H1 (cell line): ENCODE data around the gene MIOX. TPM values are rescaled to one million over a fixed set of nuclear protein-coding genes. Genes with fewer than 3 reads are reported as not detected.

Source experiments
- CHD7 ChIP-seq: fragments of 300-600 bp; sonication (generic); IDR thresholded peaks from 2 replicates; pipeline ENCODE4 v1.7.1; 2012; ENCODE audit warnings: low read length, moderate library complexity, mild to moderate bottlenecking, inconsistent platforms; ENCODE audit not compliant: insufficient replicate concordance
- CTCF ChIP-seq, 3 experiments: IDR thresholded peaks; 1 replicate in 2 of 3; 2 replicates in 1 of 3; pipeline versions ENCODE4 v1.5.1 to v1.6.1; 2011; ENCODE audit warnings: low read length in 3 of 3, mild to moderate bottlenecking in 3 of 3, inconsistent platforms in 2 of 3, low read depth in 1 of 3, moderate library complexity in 1 of 3; ENCODE audit not compliant: insufficient read depth in 1 of 3; ENCODE audit errors: control extremely low read depth in 1 of 3
- TBP ChIP-seq: IDR thresholded peaks from 2 replicates; pipeline ENCODE4 v1.6.1; 2011; ENCODE audit warnings: low read depth, low read length, improper control_type of control experiment
- polyA plus RNA-seq, 7 experiments: library from polyadenylated mRNA; depleted of rRNA in 3 of 7; stranded (reverse) in 5 of 7; unstranded in 2 of 7; fragments of >200 nt in 5 of 7; fragments of 200-250 nt in 2 of 7; gene quantifications; 1 replicate in 5 of 7; 2 replicates in 1 of 7; 4 replicates in 1 of 7; pipeline versions ENCODE4 v1.2.1 to v1.2.3, GENCODE V29; 2011 to 2013; ENCODE audit warnings: missing spikeins in 2 of 7, mixed read lengths in 2 of 7
- total RNA-seq: library from RNA; stranded (reverse); fragmentation: NEBNext Ultra II Directional; extraction: Animal tissue kit (Norgen Biotek cat#: 25700); gene quantifications from 2 replicates; pipeline ENCODE4 v1.2.1, GENCODE V29; 2021

MIOX gene
- total and polyA plus RNA-seq, 2 of the 8 experiments (the other 6 are each of a cell fraction or from before 2014, with no cell fraction given): 0.30 to 0.32 TPM

DNA sequence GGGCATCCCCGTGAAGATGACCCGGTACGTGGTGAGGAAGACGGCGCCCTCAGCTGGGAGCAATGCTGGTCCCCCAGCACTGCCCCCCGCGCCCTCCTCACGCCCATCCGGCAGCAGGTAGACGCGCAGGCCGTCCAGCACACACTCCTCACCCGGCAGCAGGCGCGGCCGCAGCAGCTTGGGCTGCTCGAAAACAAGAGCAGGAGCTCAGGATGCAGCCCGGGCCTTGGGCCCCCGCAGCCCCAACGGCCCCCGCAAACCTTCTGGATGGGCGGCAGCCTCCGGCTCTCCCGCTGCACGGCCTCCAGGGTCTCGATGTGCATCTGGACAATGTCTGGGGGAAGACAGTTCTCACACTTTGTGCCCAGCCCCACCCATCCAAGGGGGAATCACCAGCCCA is 25.1 kb upstream of the MIOX start (continued):
- TF ChIP-seq CHD7 (no peak), TBP (no peak), CTCF (IDR thresholded peaks at IDR 0.05; ENCODE audit: control extremely low read depth in 1 of 3, insufficient read depth in 1 of 3, low read depth in 1 of 3, low read length in 3 of 3) (no peak)
- TF ChIP-seq, all 59 proteins: peak for 0
